Mesodermal cell (in vitro differentiated cells): ENCODE data around the gene DUSP8.
"Not testable (repeated sequence)": the region's sequence is repeated elsewhere in the genome, so short reads cannot be mapped to it uniquely, and the experiment has no call there.

Source experiments
- H3K27ac ChIP-seq: 2 replicates; pipeline ENCODE4 v1.7.0; 2013; ENCODE audit warnings: mild to moderate bottlenecking, low read depth, low read length, moderate library complexity; ENCODE audit not compliant: severe bottlenecking
- H3K36me3 ChIP-seq: 2 replicates; pipeline ENCODE4 v1.7.1; 2013; ENCODE audit warnings: mild to moderate bottlenecking, low read length, moderate library complexity; ENCODE audit not compliant: control insufficient read depth, insufficient read depth
- H3K4me1 ChIP-seq: one replicate; pipeline ENCODE4 v1.7.1; 2013; ENCODE audit warnings: mild to moderate bottlenecking, low read length; ENCODE audit not compliant: insufficient read depth, control insufficient read depth, poor library complexity, severe bottlenecking
- H3K4me3 ChIP-seq: 2 replicates; pipeline ENCODE4 v1.7.0; 2013; ENCODE audit warnings: low read length, control low read depth, mild to moderate bottlenecking; ENCODE audit not compliant: insufficient read depth, poor library complexity, severe bottlenecking; ENCODE audit errors: extremely low read depth
- H3K9me3 ChIP-seq: 2 replicates; pipeline ENCODE4 v1.7.1; 2013; ENCODE audit warnings: mild to moderate bottlenecking, low read length, moderate library complexity; ENCODE audit not compliant: control insufficient read depth
- WGBS, 2 experiments: methylation state at CpG; one replicate each; pipeline ENCODE4 v1.1.5; 2013; ENCODE audit warnings: missing lambda C conversion rate in 2 of 2; ENCODE audit not compliant: insufficient coverage in 2 of 2; 5-methylcytosine and 5-hydroxymethylcytosine counted together

Gene DUSP8

DNA sequence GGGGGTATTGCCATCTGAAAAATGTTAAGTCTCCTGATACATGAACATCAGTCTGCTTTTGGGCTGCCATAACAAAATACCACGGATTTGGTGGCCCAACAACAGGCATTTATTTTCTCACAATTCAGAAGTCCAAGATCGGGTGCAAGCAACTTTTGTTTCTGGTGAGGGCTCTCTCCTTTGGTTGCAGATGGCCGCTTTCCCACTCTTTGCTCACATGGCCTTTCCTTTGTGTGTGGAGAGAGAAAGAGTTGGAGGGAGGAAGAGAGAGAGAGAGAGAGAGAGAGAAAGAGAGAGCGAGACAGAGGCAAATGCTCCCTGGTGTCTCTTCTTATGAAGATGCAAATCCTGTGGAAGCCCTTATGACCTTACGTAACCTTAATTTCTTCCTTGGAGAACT, 28.6 kb upstream of the DUSP8 start:
- WGBS, 2 experiments: 71 to 86% methylated on average over 3 to 4 of the region's 5 CpGs
- Histone ChIP-seq H3K4me3 (no peak overlapping the region), H3K9me3 (no peaks in the 10 kb centered on the region), H3K4me1 (no peaks in the 10 kb centered on the region), H3K27ac (no peak overlapping the region), H3K36me3 (no peaks in the 10 kb centered on the region)

DNA sequence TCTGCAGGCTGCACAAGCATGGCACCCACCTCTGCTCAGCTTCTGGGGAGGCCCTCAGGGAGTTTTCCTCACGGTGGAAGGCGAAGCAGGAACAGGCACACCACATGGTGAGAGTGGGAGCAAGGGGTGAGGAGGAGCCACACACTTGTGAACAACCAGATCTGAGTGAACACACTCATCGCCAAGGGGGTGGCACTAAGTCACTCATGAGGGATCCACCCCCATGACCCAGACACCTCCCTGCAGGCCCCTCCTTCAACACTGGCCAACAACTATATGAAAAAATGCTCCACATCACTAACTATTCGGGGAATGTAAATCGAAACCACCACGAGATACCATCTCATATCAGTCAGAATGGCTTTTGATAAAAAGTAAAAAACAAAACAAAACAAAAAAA, 26.7 kb upstream of the DUSP8 start:
- Histone ChIP-seq H3K27ac (no peak overlapping the region), H3K36me3 (no peaks in the 10 kb centered on the region), H3K4me3 (no peak overlapping the region), H3K4me1 (no peaks in the 10 kb centered on the region), H3K9me3 (no peaks in the 10 kb centered on the region)
- WGBS, 2 experiments: 77 to 81% methylated on average over 2 to 3 of the region's 6 CpGs

DNA sequence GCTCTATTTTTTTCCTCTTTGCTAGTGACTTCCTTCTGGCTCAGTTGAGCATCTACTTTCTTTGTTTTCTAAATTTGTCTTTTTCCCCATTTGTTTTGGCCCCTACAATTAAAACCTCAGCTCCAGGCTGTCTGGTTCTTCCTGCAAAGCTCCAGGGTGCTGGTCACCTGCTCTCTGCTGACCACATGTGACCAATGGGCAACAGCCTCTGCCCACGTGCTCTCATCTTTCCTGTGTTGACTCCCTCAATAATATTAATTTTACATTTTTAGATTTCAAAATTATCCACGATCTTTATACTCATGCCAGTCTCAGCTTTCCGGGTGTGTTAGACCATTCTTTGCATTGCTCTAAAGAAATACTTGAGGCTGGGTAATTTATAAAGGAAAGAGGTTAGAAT, 26.3 kb upstream of the DUSP8 start:
- H3K36me3 ChIP-seq, H3K9me3 ChIP-seq, H3K4me3 ChIP-seq, H3K4me1 ChIP-seq, H3K27ac ChIP-seq: not testable (repeated sequence)
- no CpG with 5 or more reads among the region's 3 CpGs for WGBS, 2 experiments

DNA sequence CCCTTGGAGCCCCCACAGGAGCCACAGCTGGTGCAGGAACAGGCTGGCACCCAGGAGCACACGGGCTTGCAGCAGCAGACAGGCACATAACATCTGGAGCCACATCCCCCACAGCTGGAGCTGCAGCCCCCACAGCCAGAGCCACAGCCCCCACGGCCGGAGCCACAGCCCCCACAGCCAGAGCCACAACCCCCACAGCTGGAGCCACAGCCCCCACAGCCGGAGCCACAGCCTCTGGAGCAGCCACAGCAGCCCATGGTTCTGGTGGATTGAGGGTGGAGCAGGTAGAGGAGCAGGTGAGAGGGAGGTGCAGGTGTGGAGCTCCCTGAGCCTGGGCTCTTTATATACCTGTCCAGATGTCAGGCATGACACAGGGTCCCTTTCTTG, 25.9 kb upstream of the DUSP8 start, which contains the start of gene KRTAP5-2:
Gene KRTAP5-2 (minus strand): TSS at position 301 of the 387 bp plus-strand sequence. CDS start 44 bp downstream, at position 257.
- H3K9me3 ChIP-seq: no peaks in the 10 kb centered on the region
- no peaks in the 10 kb centered on the region for H3K36me3 ChIP-seq
- H3K4me3 ChIP-seq: no peak within 1 kb of the TSS
- WGBS, 2 experiments: 75% methylated on average over 1 of the region's 4 CpGs; no CpG with 5 or more reads in 1 of the 2 experiments
- no peaks in the 10 kb centered on the region for H3K4me1 ChIP-seq
- H3K27ac ChIP-seq: no peak within 1 kb of the TSS

GRCh38 chr11:1597331-1597993, 25.4 kb upstream of the DUSP8 start:
- H3K4me3 ChIP-seq: no peak overlapping the region
- no peaks in the 10 kb centered on the region for H3K4me1 ChIP-seq
- H3K36me3 ChIP-seq: no peaks in the 10 kb centered on the region
- no peaks in the 10 kb centered on the region for H3K9me3 ChIP-seq
- H3K27ac ChIP-seq: no peak overlapping the region
- WGBS, 2 experiments: 84 to 90% methylated on average over 10 of the region's 10 CpGs

DNA sequence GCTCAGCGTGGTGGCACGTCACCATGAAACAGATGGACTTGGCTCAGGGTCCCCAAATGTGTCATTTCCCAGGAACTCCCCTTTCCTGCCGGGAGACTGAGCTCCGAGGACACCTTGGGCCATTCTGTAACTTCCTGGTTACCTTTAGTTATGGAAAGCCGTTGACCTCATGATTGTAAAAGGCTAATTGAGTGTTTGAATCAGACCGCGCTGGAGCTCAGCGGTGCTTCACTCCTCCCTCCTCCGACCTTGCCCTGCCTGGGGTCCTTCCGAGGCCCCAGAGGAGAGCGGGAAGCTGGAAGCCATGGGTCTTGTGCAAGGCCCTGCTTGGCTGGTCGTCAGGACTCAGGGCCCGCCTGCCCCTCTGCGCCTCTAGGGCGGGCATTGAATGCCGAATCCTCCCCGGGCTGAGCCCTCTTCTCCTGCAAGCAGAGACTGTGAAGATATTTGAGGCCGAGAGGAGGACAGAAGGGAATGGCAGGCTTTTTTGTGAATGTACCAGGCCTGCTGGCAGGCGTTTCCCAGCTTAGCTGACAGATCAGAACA, 24.6 kb upstream of the DUSP8 start:
- H3K9me3 ChIP-seq, H3K4me3 ChIP-seq, H3K27ac ChIP-seq, H3K4me1 ChIP-seq, H3K36me3 ChIP-seq: not testable (repeated sequence)
- WGBS, 2 experiments: 50 to 74% methylated on average over 6 to 15 of the region's 19 CpGs

DNA sequence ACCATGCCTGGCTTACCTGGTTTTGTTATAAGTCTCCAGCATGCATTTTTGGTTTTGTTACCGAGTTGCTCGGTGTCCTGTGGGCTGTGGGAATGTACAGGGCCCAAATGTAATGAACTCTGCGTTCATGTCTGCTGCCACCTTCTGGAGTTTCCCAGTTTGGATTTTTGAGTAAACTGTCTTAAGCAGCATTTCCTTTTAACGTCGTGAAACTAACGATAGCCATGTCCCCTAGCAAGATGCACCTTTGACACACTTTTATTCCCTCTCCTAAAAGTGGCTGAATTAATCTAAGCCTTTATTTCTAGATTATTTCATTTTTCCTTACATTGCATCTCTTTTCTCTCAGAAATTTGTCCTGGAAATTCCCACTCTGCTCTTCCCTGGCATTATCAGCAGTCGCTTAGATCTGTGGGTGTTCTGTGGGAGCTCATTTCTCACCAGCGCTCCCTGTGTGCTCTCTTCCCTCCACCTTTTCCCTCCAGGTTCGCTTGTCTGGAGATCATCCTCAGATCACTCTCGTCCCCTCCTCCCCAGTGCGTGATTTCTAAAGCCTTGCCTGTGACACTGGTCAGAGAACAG, 24.0 kb upstream of the DUSP8 start:
- H3K27ac ChIP-seq, H3K4me1 ChIP-seq, H3K9me3 ChIP-seq, H3K36me3 ChIP-seq, H3K4me3 ChIP-seq: not testable (repeated sequence)
- 75 to 83% methylated on average over 6 to 11 of the region's 11 CpGs for WGBS, 2 experiments

DNA sequence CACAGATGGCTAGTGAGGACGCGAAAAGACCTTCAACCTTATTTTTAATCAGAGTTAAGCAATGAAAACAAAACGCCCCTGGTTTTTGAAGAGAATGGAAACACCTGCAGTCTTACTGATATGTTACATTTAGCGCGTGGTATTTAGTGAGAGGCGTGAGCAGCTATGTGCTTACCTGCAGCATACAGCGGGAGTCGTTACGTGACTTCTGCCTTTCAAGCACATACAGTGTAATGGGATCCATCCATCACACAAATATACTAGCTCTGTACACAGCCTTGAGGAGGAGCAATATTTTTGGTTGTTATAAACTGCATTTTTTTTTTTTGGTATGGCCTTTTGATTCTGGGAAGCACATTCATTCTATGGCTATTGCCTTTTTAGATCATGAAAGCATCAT, 20.6 kb upstream of the DUSP8 start:
- Histone ChIP-seq H3K9me3 (no peaks in the 10 kb centered on the region), H3K4me3 (no peak overlapping the region), H3K36me3 (no peaks in the 10 kb centered on the region), H3K4me1 (no peaks in the 10 kb centered on the region), H3K27ac (no peak overlapping the region)
- 85 to 98% methylated on average over 7 to 8 of the region's 9 CpGs for WGBS, 2 experiments

DNA sequence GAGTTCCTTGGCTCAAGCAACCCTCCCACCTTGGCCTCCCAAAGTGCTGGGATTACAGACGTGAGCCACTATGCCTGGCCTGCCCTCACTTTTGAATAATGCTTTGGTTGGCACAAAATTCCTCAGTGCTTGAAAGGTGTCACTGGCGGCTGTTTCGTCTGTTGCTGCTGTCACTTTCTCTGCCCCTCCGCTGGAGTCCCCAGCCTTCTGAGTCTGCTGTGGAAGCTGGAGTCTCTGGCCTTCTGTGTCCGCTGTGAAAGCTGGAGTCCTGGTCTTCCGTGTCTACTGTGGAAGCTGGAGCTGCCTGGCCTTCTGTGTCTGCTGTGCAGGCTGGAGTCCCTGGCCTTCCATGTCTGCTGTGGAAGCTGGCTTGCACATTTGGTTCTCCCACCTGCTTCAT, 17.9 kb upstream of the DUSP8 start:
- H3K36me3 ChIP-seq: no peaks in the 10 kb centered on the region
- H3K9me3 ChIP-seq: no peaks in the 10 kb centered on the region
- 84 to 96% methylated on average over 6 of the region's 6 CpGs for WGBS, 2 experiments
- no peak overlapping the region for H3K27ac ChIP-seq
- no peaks in the 10 kb centered on the region for H3K4me1 ChIP-seq
- H3K4me3 ChIP-seq: no peak overlapping the region

GRCh38 chr11:1589191-1589963, 17.3 kb upstream of the DUSP8 start:
- not testable (repeated sequence) for H3K9me3 ChIP-seq, H3K27ac ChIP-seq, H3K4me1 ChIP-seq, H3K4me3 ChIP-seq, H3K36me3 ChIP-seq
- WGBS, 2 experiments: 64 to 79% methylated on average over 3 to 5 of the region's 10 CpGs
